ENCODE results near the gene TF.

- TF ChIP-seq EZH2 (IDR thresholded peaks at IDR 0.05; ENCODE audit: insufficient read depth, poor library complexity, severe bottlenecking) (no peak), EZH2phosphoT487 (IDR thresholded peaks at IDR 0.05; ENCODE audit: insufficient read depth, low read depth) (no peak)
Measured at GRCh38 chr3:133776794-133777438, 30.7 kb downstream of the TF start.

Data from GM23248 (cell line).